Measurements from ENCODE around the gene KIAA0753. TPM values are rescaled to one million over a fixed set of nuclear protein-coding genes. Genes with fewer than 3 reads are reported as not detected.

The KIAA0753 gene
- total and polyA plus RNA-seq, 9 of the 15 experiments (the other 6 are each of a cell fraction or from before 2014, with no cell fraction given) = 2.0 to 9.0 (median 6.9) TPM

DNA sequence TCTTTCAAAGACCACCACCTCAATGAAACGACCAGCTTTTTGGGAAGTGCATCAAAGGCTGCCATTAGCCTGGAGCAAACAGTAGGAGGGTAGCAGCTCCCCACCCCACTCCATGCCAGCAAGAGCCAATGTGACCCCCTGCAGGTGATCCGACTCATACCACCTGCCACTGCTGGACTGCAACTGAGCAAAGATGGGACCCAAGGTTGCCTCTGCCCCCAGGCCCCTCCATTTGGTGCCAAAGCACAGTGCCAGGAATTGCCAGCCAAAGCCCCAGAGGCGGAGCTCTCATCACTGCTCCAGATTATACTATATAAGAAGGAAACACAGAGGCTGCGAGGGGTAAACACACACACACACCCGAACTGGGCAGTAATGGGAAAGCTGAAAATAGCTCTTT lies 92.5 kb downstream of the KIAA0753 start (continued):
- TF ChIP-seq, protein P1, sequence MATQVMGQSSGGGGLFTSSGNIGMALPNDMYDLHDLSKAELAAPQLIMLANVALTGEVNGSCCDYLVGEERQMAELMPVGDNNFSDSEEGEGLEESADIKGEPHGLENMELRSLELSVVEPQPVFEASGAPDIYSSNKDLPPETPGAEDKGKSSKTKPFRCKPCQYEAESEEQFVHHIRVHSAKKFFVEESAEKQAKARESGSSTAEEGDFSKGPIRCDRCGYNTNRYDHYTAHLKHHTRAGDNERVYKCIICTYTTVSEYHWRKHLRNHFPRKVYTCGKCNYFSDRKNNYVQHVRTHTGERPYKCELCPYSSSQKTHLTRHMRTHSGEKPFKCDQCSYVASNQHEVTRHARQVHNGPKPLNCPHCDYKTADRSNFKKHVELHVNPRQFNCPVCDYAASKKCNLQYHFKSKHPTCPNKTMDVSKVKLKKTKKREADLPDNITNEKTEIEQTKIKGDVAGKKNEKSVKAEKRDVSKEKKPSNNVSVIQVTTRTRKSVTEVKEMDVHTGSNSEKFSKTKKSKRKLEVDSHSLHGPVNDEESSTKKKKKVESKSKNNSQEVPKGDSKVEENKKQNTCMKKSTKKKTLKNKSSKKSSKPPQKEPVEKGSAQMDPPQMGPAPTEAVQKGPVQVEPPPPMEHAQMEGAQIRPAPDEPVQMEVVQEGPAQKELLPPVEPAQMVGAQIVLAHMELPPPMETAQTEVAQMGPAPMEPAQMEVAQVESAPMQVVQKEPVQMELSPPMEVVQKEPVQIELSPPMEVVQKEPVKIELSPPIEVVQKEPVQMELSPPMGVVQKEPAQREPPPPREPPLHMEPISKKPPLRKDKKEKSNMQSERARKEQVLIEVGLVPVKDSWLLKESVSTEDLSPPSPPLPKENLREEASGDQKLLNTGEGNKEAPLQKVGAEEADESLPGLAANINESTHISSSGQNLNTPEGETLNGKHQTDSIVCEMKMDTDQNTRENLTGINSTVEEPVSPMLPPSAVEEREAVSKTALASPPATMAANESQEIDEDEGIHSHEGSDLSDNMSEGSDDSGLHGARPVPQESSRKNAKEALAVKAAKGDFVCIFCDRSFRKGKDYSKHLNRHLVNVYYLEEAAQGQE (IDR thresholded peaks at IDR 0.05; ENCODE audit: borderline replicate concordance) = no peak
- TF ChIP-seq, protein P1 (CRISPR knock-in tag; IDR thresholded peaks at IDR 0.05; ENCODE audit: low read depth) = no peak
- TF ChIP-seq E2F5 (CRISPR knock-in tag; IDR thresholded peaks at IDR 0.05) = no peak
- TF ChIP-seq EP300 (IDR thresholded peaks at IDR 0.05; ENCODE audit: low read length) = no peak
- TF ChIP-seq ATF2 (CRISPR knock-in tag; IDR thresholded peaks at IDR 0.05) = no peak
- no peak for TF ChIP-seq MAX (CRISPR knock-in tag; IDR thresholded peaks at IDR 0.05)
- TF ChIP-seq RBM25 (IDR thresholded peaks at IDR 0.05; ENCODE audit: low read depth, low read length, severe bottlenecking) = no peak

Data from K562 (cell line).